ENCODE results near the gene SSBP3.
"Not testable (repeated sequence)": the region's sequence is repeated elsewhere in the genome, so short reads cannot be mapped to it uniquely, and the experiment has no call there.

SSBP3 gene

DNA sequence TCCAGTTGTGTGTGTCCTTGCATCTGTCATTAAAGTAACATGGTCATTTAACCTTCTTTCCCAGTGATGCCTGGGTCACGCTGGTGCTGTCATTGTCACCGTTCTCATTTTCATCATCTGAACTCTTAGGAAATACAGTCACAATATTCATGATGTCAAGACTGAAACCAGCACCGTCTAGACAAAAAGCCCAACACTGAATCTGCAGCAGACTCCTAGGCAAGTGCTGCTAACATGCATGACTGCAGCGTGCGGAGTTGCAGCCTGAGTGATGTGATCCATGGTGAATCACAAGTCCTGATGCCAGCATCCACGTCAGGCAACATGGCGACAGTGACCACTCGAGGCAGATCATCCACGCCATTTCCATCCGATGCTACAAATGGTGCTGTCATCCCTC, 168.6 kb downstream of the SSBP3 start:
- Histone ChIP-seq H3K27ac (no peak overlapping the region), H3K27me3 (ENCODE audit: control insufficient read depth, insufficient read depth, low read length) (no peaks in the 10 kb centered on the region), H3K79me2 (no peaks in the 10 kb centered on the region), H3K9ac (no peak overlapping the region), H3K4me2 (ENCODE audit: low read length) (no peak overlapping the region), H3K9me3 (ENCODE audit: control insufficient read depth, low read length) (no peaks in the 10 kb centered on the region), H3K4me1 (no peaks in the 10 kb centered on the region), H3K4me3 (ENCODE audit: low read depth, low read length) (no peak overlapping the region), H2AFZ (no peak overlapping the region), H3K36me3 (ENCODE audit: control insufficient read depth, insufficient read depth, low read length) (no peaks in the 10 kb centered on the region)
- TF ChIP-seq, protein P1, sequence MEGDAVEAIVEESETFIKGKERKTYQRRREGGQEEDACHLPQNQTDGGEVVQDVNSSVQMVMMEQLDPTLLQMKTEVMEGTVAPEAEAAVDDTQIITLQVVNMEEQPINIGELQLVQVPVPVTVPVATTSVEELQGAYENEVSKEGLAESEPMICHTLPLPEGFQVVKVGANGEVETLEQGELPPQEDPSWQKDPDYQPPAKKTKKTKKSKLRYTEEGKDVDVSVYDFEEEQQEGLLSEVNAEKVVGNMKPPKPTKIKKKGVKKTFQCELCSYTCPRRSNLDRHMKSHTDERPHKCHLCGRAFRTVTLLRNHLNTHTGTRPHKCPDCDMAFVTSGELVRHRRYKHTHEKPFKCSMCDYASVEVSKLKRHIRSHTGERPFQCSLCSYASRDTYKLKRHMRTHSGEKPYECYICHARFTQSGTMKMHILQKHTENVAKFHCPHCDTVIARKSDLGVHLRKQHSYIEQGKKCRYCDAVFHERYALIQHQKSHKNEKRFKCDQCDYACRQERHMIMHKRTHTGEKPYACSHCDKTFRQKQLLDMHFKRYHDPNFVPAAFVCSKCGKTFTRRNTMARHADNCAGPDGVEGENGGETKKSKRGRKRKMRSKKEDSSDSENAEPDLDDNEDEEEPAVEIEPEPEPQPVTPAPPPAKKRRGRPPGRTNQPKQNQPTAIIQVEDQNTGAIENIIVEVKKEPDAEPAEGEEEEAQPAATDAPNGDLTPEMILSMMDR (IDR thresholded peaks at IDR 0.05), result no peak

DNA sequence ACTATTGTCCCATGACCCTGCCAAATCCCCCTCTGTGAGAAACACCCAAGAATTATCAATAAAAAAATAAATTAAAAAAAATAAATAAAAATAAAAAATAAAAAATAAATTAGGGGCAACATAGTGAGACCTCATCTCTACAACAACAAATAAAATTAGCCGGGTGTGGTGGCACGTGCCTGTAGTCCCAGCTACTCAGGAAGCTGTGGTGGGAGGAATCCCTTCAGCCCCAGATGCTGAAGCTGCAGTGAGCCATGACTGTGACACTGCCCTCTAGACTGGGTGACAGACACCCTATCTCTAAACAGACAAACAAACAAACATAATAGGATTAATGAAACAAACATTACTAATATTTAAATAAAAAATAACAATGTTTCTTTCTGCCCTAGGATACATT, 171.9 kb downstream of the SSBP3 start:
- Histone ChIP-seq H3K4me2 (ENCODE audit: low read length) (no peak overlapping the region), H3K9me3 (ENCODE audit: control insufficient read depth, low read length) (no peaks in the 10 kb centered on the region), H3K27ac (no peak overlapping the region), H3K36me3 (ENCODE audit: control insufficient read depth, insufficient read depth, low read length) (no peaks in the 10 kb centered on the region), H3K79me2 (no peaks in the 10 kb centered on the region), H3K9ac (no peak overlapping the region), H3K27me3 (ENCODE audit: control insufficient read depth, insufficient read depth, low read length) (no peaks in the 10 kb centered on the region), H3K4me1 (peaks cover 3% of the 10 kb centered on the region), H2AFZ (no peak overlapping the region), H3K4me3 (ENCODE audit: low read depth, low read length) (no peak overlapping the region)
- TF ChIP-seq, protein P1 (IDR thresholded peaks at IDR 0.05), result no peak

DNA sequence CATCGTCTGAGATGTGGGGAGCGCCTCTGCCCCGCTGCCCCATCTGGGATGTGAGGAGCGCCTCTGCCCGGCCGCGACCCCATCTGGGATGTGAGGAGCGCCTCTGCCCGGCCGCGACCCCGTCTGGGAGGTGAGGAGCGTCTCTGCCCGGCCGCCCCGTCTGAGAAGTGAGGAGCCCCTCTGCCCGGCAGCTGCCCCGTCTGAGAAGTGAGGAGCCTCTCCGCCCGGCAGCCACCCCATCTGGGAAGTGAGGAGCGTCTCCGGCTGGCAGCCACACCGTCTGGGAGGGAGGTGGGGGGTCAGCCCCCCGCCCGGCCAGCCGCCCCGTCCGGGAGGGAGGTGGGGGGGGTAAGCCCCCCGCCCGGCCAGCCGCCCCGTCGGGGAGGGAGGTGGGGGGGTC, 173.0 kb downstream of the SSBP3 start:
- not testable (repeated sequence) for H2AFZ ChIP-seq; H3K27ac ChIP-seq; H3K27me3 ChIP-seq (ENCODE audit: control insufficient read depth, insufficient read depth, low read length); H3K4me3 ChIP-seq (ENCODE audit: low read depth, low read length); H3K36me3 ChIP-seq (ENCODE audit: control insufficient read depth, insufficient read depth, low read length); H3K4me1 ChIP-seq; H3K9ac ChIP-seq; H3K4me2 ChIP-seq (ENCODE audit: low read length); H3K9me3 ChIP-seq (ENCODE audit: control insufficient read depth, low read length); H3K79me2 ChIP-seq

DNA sequence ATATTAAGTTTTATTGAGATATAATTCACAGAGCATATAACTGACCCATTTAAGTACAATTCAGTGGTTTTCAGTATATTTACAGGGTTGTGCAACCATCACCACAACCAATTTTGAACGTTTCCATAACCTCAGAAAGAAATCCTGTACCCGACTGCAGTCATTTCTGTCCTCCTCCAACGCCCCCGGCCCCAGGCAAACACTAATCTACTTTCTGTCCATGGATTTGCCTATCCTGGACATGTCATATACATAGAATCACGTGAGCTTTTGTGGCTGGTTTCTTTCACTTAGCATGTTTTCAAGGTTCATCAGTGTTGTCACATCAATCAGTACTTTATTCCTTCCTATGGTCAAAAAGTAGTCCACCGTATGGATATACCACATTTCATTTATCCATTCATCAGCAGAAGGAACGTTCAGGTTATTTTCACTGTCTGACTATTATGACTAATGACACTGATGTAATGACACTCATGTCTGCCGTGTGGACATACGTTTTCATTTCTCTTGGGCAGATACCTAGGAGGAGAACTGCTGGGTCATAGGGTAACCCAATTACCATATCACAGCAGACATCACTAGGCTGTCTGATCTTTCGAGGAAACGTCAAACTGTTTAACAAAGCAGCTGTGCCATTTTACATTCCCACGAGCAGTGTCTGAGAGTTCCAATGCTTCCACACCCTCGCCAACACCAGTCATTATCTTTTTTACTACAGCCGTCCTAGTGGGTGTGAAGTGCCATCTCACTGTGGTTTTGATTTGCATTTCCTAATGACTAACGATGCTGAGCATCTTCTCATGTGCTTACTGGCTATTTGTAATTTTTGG, 175.5 kb downstream of the SSBP3 start:
- Histone ChIP-seq H3K79me2 (no peaks in the 10 kb centered on the region), H2AFZ (no peak overlapping the region), H3K4me1 (peaks cover 12% of the 10 kb centered on the region), H3K9me3 (ENCODE audit: control insufficient read depth, low read length) (no peaks in the 10 kb centered on the region), H3K4me2 (ENCODE audit: low read length) (no peak overlapping the region), H3K27ac (no peak overlapping the region), H3K36me3 (ENCODE audit: control insufficient read depth, insufficient read depth, low read length) (no peaks in the 10 kb centered on the region), H3K9ac (no peak overlapping the region), H3K27me3 (ENCODE audit: control insufficient read depth, insufficient read depth, low read length) (no peaks in the 10 kb centered on the region), H3K4me3 (ENCODE audit: low read depth, low read length) (no peak overlapping the region)
- TF ChIP-seq, protein P1 (IDR thresholded peaks at IDR 0.05), result no peak

DNA sequence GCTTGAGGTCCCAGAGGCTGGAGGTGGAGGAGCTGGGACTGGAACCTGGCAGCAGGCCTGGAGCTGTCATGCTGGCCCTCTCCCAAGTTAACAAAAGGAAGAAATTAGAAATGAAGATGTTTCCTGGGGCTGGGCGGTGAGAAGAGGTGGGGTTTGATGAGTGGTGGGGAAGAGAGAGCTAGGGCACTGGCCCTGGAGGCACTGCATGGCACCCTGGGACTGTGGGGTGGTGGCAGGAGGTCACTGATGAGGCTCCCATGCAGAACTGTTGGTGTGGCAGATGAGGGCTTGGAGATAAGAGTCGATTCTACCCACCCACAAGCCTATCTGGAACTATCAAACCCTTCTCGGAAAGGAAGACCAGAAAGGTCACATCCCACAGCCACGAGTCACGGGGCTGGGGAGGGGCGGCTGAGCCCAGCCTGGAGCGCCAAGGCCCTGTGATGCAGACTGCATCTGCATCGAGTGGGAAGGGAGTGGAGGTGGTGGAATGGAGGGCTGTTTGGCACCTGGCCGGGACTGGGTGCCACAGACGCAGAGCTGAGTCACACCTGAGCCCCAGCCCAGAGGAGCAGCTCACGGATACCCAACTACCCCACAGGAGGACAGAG, 176.8 kb downstream of the SSBP3 start:
- H3K9me3 ChIP-seq (ENCODE audit: control insufficient read depth, low read length), result no peaks in the 10 kb centered on the region
- no peaks in the 10 kb centered on the region for H3K27me3 ChIP-seq (ENCODE audit: control insufficient read depth, insufficient read depth, low read length)
- H2AFZ ChIP-seq, result no peak overlapping the region
- no peaks in the 10 kb centered on the region for H3K36me3 ChIP-seq (ENCODE audit: control insufficient read depth, insufficient read depth, low read length)
- H3K9ac ChIP-seq, result no peak overlapping the region
- H3K4me3 ChIP-seq (ENCODE audit: low read depth, low read length), result no peak overlapping the region
- no peaks in the 10 kb centered on the region for H3K79me2 ChIP-seq
- H3K4me2 ChIP-seq (ENCODE audit: low read length), result no peak overlapping the region
- TF ChIP-seq, protein P1 (IDR thresholded peaks at IDR 0.05), result no peak
- peak overlapping the region; percentile 32 for H3K27ac ChIP-seq
- peaks cover 12% of the 10 kb centered on the region for H3K4me1 ChIP-seq

Data from parathyroid adenoma (tissue), 2 donors.